Endothelial cell (in vitro differentiated cells): ENCODE data around the gene DDX51. TPM values are rescaled to one million over a fixed set of nuclear protein-coding genes. Genes with fewer than 3 reads are reported as not detected.

Experiments used
- DNase-seq: peaks from one replicate; pipeline ENCODE4 v3.0.0; 2021; ENCODE audit warnings: low spot score
- H3K27ac Mint-ChIP-seq: one replicate; pipeline ENCODE4 v1.8.0; 2021; ENCODE audit warnings: mixed read lengths, inconsistent platforms; ENCODE audit not compliant: unreplicated experiment
- H3K27me3 Mint-ChIP-seq: one replicate; pipeline ENCODE4 v1.8.0; 2021; ENCODE audit warnings: mild to moderate bottlenecking, moderate library complexity, mixed read lengths, inconsistent platforms; ENCODE audit not compliant: unreplicated experiment
- H3K36me3 Mint-ChIP-seq: one replicate; pipeline ENCODE4 v1.8.0; 2021; ENCODE audit warnings: mild to moderate bottlenecking, low read depth, mixed read lengths, inconsistent platforms; ENCODE audit not compliant: unreplicated experiment
- H3K4me1 Mint-ChIP-seq: one replicate; pipeline ENCODE4 v1.8.0; 2021; ENCODE audit warnings: mild to moderate bottlenecking, mixed read lengths, inconsistent platforms; ENCODE audit not compliant: unreplicated experiment
- H3K4me3 Mint-ChIP-seq: one replicate; pipeline ENCODE4 v1.8.0; 2021; ENCODE audit warnings: mild to moderate bottlenecking, mixed read lengths, inconsistent platforms; ENCODE audit not compliant: unreplicated experiment
- H3K9me3 Mint-ChIP-seq: one replicate; pipeline ENCODE4 v1.8.0; 2021; ENCODE audit warnings: mixed read lengths, inconsistent platforms; ENCODE audit not compliant: unreplicated experiment
- total RNA-seq: library from RNA; stranded (reverse); fragmentation: NEBNext Ultra II Directional; extraction: Animal tissue kit (Norgen Biotek cat#: 25700); gene quantifications from one replicate; pipeline ENCODE4 v1.2.1, GENCODE V29; 2021; ENCODE audit not compliant: unreplicated experiment
- TF ChIP-seq, protein P1 (sequence below): fragments of 200-600 bp; sonication (generic); IDR thresholded peaks from one replicate; pipeline ENCODE4 v1.5.0; 2021; ENCODE audit warnings: antibody characterized with exemption; ENCODE audit not compliant: unreplicated experiment

Gene DDX51
- total RNA-seq, 1 donor from 2014 or later, result 16.1 TPM

DNA sequence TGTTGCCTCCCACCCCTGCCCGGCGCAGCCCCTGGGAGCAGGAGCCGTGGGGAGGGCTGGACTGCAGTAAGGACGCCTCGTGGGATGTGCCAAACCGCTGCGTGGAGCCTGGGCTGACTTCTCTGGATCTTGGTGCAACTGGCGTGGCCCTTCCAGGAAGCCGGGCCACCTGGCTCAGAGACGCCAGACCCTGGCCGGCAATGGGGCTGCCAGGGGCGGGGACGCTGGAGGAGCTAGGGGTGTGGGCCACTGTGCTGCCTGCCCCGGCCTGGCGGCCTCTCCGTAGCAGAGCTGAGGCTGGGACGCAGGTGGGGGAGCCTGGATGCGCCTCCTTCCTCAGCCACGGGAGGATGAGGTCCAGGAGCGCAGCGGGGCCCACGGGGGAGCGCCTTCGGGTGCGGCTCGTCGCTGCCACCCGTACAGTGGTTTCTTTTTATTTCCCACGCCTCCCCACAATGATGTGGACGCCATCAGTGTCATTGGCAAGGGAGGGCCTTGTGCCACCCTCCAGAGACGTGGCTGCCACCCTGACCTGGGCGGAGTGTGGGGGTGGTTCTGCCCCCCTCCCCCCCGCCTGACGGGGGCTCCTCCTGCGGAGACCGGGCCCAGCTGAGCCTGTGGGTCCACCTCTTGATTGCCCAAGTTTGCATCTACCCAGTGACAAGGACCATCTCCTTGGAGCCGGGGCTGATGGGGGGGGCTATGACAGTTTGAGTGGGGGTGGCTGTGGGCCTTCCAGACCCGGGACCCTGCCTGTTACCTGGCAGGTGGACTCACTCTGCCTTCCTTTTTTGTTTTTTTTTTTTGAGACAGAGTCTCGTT is 11.3 kb downstream of the DDX51 start:
- Mint-ChIP-seq H3K27me3 (peaks cover 16% of the 10 kb centered on the region), H3K4me3 (no peak overlapping the region), H3K4me1 (no peaks in the 10 kb centered on the region), H3K9me3 (peaks cover 5% of the 10 kb centered on the region), H3K36me3 (peaks cover 42% of the 10 kb centered on the region), H3K27ac (no peak overlapping the region)
- TF ChIP-seq, protein P1, sequence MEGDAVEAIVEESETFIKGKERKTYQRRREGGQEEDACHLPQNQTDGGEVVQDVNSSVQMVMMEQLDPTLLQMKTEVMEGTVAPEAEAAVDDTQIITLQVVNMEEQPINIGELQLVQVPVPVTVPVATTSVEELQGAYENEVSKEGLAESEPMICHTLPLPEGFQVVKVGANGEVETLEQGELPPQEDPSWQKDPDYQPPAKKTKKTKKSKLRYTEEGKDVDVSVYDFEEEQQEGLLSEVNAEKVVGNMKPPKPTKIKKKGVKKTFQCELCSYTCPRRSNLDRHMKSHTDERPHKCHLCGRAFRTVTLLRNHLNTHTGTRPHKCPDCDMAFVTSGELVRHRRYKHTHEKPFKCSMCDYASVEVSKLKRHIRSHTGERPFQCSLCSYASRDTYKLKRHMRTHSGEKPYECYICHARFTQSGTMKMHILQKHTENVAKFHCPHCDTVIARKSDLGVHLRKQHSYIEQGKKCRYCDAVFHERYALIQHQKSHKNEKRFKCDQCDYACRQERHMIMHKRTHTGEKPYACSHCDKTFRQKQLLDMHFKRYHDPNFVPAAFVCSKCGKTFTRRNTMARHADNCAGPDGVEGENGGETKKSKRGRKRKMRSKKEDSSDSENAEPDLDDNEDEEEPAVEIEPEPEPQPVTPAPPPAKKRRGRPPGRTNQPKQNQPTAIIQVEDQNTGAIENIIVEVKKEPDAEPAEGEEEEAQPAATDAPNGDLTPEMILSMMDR, result no peak
- DNase-seq, result no peak

GRCh38 chr12:132131952-132132351 is 12.2 kb downstream of the DDX51 start:
- peaks cover 5% of the 10 kb centered on the region for H3K9me3 Mint-ChIP-seq
- peaks cover 47% of the 10 kb centered on the region for H3K36me3 Mint-ChIP-seq
- no peak for DNase-seq
- H3K27ac Mint-ChIP-seq, result no peak overlapping the region
- H3K4me1 Mint-ChIP-seq, result no peaks in the 10 kb centered on the region
- TF ChIP-seq, protein P1, result no peak
- H3K4me3 Mint-ChIP-seq, result peak overlapping the region; percentile 4
- peaks cover 15% of the 10 kb centered on the region for H3K27me3 Mint-ChIP-seq

DNA sequence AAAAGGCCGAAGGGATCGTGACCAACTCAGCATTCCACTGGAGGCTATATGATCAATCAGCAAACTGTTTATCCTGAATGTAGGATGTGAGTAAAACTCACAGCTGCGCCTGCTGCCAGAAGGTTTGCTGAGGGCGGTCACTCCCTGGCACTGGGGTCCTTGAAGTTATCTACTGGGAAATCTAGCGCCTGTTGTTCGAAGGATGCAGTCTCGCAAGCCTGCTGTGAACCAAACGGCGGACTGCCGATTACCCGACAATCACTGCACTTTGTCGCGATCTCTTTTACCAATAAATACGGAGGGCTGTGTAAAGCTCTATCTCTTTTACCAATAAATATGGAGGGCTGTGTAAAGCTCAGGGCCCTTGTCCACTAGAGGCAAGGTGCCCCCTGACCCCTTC is 12.9 kb downstream of the DDX51 start:
- H3K4me3 Mint-ChIP-seq, result no peak overlapping the region
- TF ChIP-seq, protein P1, result no peak
- H3K9me3 Mint-ChIP-seq, result peaks cover 5% of the 10 kb centered on the region
- H3K27me3 Mint-ChIP-seq, result peaks cover 13% of the 10 kb centered on the region
- H3K27ac Mint-ChIP-seq, result no peak overlapping the region
- no peaks in the 10 kb centered on the region for H3K4me1 Mint-ChIP-seq
- H3K36me3 Mint-ChIP-seq, result peaks cover 55% of the 10 kb centered on the region
- DNase-seq, result no peak

GRCh38 chr12:132130690-132131089 is 13.4 kb downstream of the DDX51 start:
- Mint-ChIP-seq H3K36me3 (peaks cover 60% of the 10 kb centered on the region), H3K27ac (no peak overlapping the region), H3K27me3 (peaks cover 12% of the 10 kb centered on the region), H3K4me1 (no peaks in the 10 kb centered on the region), H3K9me3 (peaks cover 5% of the 10 kb centered on the region), H3K4me3 (no peak overlapping the region)
- DNase-seq, result no peak
- TF ChIP-seq, protein P1, result no peak

DNA sequence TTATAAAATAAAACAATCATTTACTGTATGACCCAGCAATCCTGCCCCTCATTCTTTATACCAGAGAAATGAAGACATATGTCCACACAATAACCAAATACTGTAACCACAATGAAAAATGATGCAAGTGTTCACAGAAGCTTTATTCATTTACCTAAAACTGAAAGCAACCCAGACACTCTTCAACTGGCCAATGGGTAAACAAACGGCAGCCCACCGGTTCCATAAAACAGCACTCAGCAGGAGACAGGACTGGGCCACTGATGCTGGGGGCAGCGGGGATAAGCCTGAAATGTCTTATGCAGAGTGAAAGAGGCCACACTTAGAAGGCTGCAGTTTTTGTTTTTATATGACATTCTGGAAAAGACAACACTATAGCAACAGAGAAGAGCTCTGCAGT is 15.1 kb downstream of the DDX51 start:
- H3K27me3 Mint-ChIP-seq, result peaks cover 12% of the 10 kb centered on the region
- TF ChIP-seq, protein P1, result no peak
- H3K27ac Mint-ChIP-seq, result no peak overlapping the region
- H3K9me3 Mint-ChIP-seq, result peaks cover 5% of the 10 kb centered on the region
- peaks cover 73% of the 10 kb centered on the region for H3K36me3 Mint-ChIP-seq
- no peak for DNase-seq
- no peaks in the 10 kb centered on the region for H3K4me1 Mint-ChIP-seq
- peak overlapping the region; percentile 78 for H3K4me3 Mint-ChIP-seq
